MG63 (cell line): ENCODE data around the gene SLF1. TPM values are rescaled to one million over a fixed set of nuclear protein-coding genes. Genes with fewer than 3 reads are reported as not detected.

ENCODE experiments used
- DNase-seq: peaks from one replicate; pipeline ENCODE4 v3.0.0-alpha.2; 2020
- H3K27me3 ChIP-seq: fragments of 250-450 bp; sonication (Bioruptor Pico); 2 replicates; pipeline ENCODE4 v1.5.1; 2020; ENCODE audit warnings: mild to moderate bottlenecking, moderate library complexity
- H3K36me3 ChIP-seq: fragments of 250-450 bp; sonication (Bioruptor Pico); 2 replicates; pipeline ENCODE4 v1.5.1; 2020; ENCODE audit warnings: mild to moderate bottlenecking, moderate library complexity
- H3K4me3 ChIP-seq: fragments of 250-450 bp; sonication (Bioruptor Pico); 2 replicates; pipeline ENCODE4 v1.5.1; 2020; ENCODE audit warnings: mild to moderate bottlenecking, moderate library complexity
- H3K9me3 ChIP-seq: fragments of 250-450 bp; sonication (Bioruptor Pico); 2 replicates; pipeline ENCODE4 v1.5.1; 2020; ENCODE audit warnings: mild to moderate bottlenecking, moderate library complexity
- total RNA-seq: library from RNA; depleted of rRNA; stranded (reverse); fragments of >200 nt; shearing (Covaris generic); gene quantifications from 2 replicates; pipeline ENCODE4 v1.2.3, GENCODE V29; 2014; ENCODE audit warnings: low replicate concordance

The SLF1 gene
- total RNA-seq, 1 experiment from 2014 or later = 8.6 TPM

DNA sequence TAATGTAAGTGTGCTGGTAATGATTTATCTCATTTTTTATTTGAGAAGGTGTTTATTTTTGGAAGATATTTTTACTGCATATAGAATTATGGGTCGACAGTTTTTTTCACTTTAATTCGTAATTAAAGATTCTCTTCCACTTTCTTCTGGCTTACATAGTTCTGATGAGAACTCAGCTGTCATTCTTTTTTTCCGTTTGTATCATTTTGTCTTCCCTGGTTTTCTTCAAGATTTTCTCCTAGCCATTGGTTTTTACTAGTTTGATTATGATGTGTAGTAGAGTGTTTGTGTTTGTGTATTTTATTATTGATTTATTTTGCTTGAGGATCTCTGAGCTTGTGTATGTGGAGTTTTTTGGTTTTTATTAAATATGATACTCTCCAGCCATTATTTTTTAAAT is 21.7 kb downstream of the SLF1 start:
- Histone ChIP-seq H3K27me3 (no peaks in the 10 kb centered on the region), H3K9me3 (peaks cover 36% of the 10 kb centered on the region), H3K4me3 (no peak overlapping the region), H3K36me3 (peaks cover 61% of the 10 kb centered on the region)
- no peak for DNase-seq

DNA sequence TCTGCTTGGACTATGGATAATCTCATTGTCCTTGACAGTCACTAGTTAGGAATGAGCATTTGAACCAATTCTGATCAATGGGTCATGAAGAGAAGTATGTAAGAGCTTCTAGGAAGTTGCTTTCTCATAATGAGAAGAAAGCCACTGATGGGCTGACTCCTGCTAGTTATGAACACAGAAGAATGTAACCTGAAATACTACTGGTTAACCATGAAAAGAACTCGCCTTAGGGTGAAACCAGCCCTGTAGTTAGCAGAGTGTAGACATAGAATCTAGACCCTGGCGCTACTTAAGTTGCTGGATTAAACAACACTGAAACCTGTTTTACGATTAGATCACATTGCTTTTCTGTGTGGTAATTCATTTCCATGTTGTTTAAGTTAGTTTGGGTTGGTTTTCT is 26.6 kb downstream of the SLF1 start:
- no peaks in the 10 kb centered on the region for H3K27me3 ChIP-seq
- peaks cover 15% of the 10 kb centered on the region for H3K9me3 ChIP-seq
- DNase-seq = no peak
- peaks cover 42% of the 10 kb centered on the region for H3K36me3 ChIP-seq
- no peak overlapping the region for H3K4me3 ChIP-seq

DNA sequence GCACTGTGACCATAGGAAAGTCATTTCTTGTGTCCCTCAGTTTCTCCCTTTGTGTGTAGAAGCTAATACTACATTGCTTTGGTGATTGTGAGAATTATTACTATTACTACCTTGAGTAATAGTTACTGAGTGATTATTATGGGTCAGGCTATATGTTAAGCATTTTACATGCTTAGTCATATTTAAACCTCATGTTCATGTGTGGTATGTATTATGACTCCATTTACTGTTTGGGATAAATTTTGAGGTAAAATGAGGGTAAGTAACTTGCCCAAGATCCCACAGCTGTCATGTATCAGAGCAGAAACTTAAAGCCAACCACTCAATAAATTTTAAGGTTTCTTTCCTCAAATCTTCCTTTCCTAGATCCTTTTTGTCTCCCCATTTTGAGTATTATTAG is 28.3 kb downstream of the SLF1 start:
- DNase-seq = no peak
- H3K27me3 ChIP-seq = no peaks in the 10 kb centered on the region
- peaks cover 27% of the 10 kb centered on the region for H3K36me3 ChIP-seq
- H3K9me3 ChIP-seq = peaks cover 1% of the 10 kb centered on the region; the same call in 1 of the 2 replicates
- no peak overlapping the region for H3K4me3 ChIP-seq

DNA sequence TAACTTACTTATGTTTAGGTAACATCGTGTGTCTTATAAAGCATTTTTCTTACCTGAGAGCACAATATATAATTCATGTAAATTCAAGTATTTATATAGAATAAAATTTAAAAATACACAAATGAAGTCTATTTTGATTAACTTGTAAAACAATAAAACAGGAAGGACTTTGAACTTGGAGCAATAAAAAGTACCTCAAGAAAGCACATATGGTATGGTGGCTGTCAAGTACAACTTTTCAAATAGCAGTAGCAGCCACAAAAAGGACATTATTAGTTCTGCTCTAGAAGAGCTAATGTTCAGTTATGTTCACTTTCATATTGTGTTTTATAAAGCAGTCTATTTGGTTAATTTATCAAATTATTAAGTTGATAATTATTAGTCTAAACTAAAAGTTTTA is 31.4 kb downstream of the SLF1 start:
- peaks cover 29% of the 10 kb centered on the region for H3K36me3 ChIP-seq
- no peaks in the 10 kb centered on the region for H3K27me3 ChIP-seq
- DNase-seq = no peak
- H3K4me3 ChIP-seq = no peak overlapping the region
- H3K9me3 ChIP-seq = peaks cover 7% of the 10 kb centered on the region

DNA sequence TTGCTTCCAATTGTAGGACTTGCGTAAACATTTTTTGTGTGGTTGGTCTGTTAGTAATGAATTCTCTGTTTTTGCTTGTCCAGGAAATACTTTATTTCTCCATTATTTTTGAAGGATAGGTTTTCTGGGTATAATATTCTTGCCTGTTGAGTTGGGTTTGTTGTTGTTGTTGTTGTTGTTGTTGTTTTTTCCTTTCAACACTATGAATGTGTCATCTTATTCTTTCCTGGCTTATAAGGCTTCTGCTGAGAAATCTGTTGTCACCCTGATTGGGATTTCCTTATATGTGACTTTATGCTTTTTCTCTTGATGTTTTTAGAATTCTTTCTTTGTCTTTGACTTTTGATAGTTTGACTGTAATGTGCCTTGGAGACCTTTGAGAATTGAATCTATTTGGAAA is 39.8 kb downstream of the SLF1 start:
- no peak for DNase-seq
- Histone ChIP-seq H3K27me3 (no peaks in the 10 kb centered on the region), H3K9me3 (peaks cover 43% of the 10 kb centered on the region), H3K4me3 (no peak overlapping the region), H3K36me3 (peaks cover 43% of the 10 kb centered on the region)

DNA sequence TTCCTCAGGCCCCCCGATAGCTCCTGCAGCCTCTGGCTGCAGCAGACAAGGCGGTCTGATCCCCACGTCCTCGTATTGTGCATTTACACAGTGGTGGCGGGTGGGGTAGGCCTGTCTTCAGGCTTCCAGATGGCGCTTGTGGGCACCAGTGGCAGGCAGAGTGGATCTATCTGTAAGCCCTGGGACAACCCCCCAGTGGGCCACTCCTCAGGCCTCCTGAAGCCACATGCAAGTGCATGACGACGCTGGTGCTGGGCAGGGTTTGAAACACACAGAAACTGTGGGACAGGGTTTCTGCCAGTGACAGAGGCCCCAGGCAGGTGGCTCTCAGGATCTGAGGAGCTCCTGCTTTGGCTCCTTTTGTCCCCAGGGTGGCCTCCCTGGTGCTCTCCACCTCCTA is 42.0 kb downstream of the SLF1 start:
- Histone ChIP-seq H3K9me3 (peaks cover 30% of the 10 kb centered on the region), H3K27me3 (no peaks in the 10 kb centered on the region), H3K4me3 (no peak overlapping the region), H3K36me3 (peaks cover 42% of the 10 kb centered on the region)
- no peak for DNase-seq

DNA sequence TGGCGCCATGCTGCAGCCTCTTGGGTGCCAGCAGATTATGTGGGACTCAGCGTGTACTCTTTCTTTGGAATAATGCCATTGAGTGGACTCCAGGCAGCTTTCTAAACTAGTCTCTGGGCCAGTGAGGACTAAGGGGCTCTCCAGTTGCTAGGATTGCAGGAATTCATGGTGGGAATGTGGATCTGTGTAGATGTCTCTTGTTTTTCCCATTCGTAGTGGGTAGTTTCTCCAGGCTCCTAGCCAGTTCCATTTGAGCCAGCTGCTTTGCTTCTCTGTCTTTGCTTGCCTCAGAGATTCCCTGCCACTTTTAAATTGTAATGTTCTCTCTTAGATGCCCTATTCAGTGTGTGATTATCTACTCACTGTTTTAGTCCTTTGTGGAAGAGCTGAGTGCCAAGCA is 42.6 kb downstream of the SLF1 start:
- H3K27me3 ChIP-seq = no peaks in the 10 kb centered on the region
- no peak overlapping the region for H3K4me3 ChIP-seq
- no peak for DNase-seq
- H3K36me3 ChIP-seq = peaks cover 37% of the 10 kb centered on the region
- H3K9me3 ChIP-seq = peaks cover 25% of the 10 kb centered on the region

DNA sequence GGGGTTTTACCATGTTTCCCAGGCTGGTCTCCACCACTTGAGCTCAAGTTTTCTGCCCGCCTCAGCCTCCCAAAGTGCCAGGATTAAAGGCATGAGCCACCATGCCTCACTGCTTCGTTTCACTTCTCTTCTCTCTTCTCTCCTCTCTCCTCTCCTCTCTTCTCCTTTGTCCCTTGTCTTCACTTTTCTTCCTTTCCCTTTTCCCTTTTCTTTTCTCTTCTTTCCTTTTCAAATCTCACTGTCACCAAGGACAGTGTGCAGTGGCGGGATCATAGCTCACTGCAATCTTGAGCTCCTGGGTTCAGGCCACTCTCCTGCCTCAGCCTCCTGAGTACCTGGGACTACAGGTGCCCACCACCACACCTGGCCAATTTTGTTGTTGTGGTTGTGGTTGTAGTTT is 49.5 kb downstream of the SLF1 start:
- peaks cover 13% of the 10 kb centered on the region for H3K36me3 ChIP-seq
- no peaks in the 10 kb centered on the region for H3K27me3 ChIP-seq
- no peak for DNase-seq
- H3K9me3 ChIP-seq = no peaks in the 10 kb centered on the region
- no peak overlapping the region for H3K4me3 ChIP-seq

DNA sequence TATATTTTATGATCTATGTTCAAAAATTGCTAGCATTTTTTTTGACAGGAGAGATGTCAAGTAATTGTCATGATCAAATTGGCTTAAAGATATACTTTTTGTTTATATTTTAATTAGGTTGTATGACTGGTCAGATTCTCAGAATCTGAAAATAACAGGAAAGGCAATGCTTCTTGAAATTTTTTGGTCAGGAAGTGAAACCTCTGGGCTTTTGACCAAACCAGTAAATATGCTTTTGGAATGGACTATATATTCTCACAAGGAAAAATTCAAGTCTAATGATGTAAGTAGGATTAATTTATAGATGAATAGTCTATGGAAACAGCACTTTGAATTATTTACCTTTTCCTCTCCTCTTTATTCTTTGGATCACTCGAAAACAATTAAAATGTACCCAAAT is 52.3 kb downstream of the SLF1 start:
- Histone ChIP-seq H3K27me3 (no peaks in the 10 kb centered on the region), H3K4me3 (no peak overlapping the region), H3K9me3 (no peaks in the 10 kb centered on the region), H3K36me3 (peaks cover 5% of the 10 kb centered on the region)
- DNase-seq = no peak

DNA sequence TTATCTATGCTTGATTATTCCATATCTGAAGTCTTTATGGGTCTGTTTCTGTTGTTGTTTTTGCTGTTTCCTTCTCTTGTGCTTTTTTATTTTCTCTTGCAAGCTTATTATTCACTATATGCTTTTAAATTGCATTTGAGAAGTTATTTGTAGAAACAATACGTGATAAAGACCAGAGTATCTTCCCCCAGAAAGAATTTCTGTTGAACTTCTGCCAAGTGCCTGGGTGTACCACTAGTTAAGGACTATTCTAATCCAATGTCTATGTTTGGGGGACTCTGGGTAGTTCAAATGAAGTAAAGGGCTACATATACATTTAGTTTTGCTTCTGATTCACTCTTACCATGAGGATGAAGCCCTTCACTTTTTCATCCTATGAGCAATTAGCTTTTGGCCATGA is 54.3 kb downstream of the SLF1 start:
- no peak for DNase-seq
- no peaks in the 10 kb centered on the region for H3K9me3 ChIP-seq

DNA sequence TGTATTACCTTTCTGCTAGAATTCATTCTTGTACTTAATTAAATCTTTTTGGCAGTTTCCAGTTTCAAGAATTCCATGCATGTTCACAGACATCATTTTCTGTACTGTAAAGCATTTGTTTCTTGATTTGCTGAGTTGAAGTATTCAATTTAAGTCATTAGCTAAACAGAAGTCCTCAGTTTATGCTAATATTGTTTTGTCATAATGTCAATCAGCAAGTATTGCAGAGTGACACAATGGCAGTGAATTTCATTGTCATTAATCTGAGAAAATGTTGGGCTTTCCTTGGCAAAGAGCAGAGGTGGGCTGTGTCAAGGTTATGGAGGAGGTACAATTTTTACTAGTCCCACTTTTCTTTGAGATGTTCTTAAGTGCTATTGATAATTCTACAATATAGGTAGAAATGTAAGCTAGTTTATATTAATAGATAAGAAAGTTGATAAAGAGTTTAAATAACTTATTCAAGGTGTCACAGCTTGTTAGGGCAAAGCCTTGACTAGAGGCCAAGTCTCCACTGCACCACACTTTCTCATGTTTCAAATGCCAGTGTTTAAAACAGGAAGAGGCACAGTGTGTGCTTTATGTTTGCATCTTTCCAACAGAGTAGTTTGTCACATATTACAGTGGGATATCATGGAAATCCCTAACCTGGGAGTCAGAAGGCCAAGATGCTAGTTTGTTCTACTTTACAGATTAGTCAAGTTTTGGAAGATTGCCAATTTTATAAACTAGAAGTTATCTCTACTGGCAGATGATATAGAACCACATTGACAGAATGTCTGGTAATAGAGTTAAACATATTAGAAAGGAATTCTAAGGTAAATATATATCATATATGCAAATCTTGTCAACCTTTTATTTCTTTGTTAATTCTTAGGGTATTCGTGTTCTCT is 56.3 kb downstream of the SLF1 start:
- H3K4me3 ChIP-seq = no peak overlapping the region
- no peak for DNase-seq
- peaks cover 14% of the 10 kb centered on the region for H3K36me3 ChIP-seq
- no peaks in the 10 kb centered on the region for H3K27me3 ChIP-seq
- H3K9me3 ChIP-seq = no peaks in the 10 kb centered on the region

More for the DNA sequence above, 54.3 kb downstream of the SLF1 start:
- H3K27me3 ChIP-seq = no peaks in the 10 kb centered on the region
- H3K36me3 ChIP-seq = peaks cover 14% of the 10 kb centered on the region
- H3K4me3 ChIP-seq = no peak overlapping the region

DNA sequence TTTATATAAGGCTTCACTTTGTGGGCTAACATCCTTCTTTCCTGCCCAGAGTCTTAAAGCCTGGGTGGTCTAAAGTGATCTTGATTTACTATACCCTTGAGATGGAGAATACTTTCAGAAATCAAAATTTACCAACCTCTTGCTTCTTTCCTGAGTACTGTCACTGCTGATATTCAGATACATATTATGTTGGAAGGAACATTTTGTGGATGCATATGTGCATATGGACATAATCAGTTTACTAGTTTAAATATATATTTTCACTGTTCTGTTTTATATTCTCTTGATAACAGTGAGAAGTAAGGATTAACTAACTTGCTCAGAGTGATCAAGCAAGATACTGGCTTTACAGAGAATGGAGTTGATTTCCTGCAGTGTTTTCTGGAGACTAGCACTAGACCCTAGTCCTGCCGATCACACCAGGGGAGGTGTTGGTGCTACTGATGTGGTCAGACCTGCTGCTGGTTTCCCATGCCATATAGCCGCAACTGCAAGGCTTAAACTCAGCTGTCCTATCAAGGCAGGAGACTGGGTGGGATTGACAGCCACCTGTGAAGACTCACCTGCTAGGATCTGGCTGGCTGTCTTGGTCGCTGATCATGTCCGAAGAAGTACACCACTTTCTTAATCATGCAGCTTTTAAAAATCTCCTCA is 57.6 kb downstream of the SLF1 start:
- H3K9me3 ChIP-seq = no peaks in the 10 kb centered on the region
- no peak for DNase-seq
- H3K36me3 ChIP-seq = peaks cover 14% of the 10 kb centered on the region
- H3K4me3 ChIP-seq = no peak overlapping the region
- H3K27me3 ChIP-seq = no peaks in the 10 kb centered on the region

DNA sequence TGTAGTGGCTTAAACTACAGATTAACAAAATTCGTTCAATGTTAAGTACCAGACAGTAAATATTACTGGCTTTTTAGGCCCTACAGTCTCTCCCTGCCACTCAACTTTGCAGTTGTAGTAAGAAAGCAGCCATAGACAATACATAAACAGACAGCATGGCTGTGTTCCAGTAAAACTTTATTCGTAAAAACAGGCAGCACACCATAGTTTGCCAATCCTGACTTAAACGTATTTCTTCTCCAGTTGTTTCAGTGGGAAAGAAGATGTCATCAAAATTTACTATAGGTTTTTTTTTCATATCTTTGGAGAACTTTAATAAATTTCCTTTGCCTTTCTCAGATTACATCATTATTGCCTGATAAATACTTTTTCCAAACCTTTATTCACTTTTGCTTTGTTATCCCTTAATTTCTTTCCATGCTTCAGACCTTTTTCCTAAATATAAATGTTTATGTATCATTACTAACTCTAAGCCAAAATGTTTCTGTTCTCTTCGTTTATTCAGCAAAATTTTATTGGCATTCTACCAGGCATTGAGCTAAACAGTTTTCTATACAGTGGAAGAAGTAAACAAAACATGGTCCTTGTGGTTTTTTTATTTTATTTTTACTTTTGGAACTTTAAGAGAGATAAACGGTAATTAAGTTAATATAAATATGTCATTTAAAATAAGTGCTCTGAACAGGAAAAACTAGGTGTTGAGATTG is 64.5 kb downstream of the SLF1 start:
- H3K9me3 ChIP-seq = no peaks in the 10 kb centered on the region
- no peak for DNase-seq
- H3K27me3 ChIP-seq = no peaks in the 10 kb centered on the region
- H3K36me3 ChIP-seq = peaks cover 7% of the 10 kb centered on the region; the same call in 1 of the 2 replicates
- no peak overlapping the region for H3K4me3 ChIP-seq

DNA sequence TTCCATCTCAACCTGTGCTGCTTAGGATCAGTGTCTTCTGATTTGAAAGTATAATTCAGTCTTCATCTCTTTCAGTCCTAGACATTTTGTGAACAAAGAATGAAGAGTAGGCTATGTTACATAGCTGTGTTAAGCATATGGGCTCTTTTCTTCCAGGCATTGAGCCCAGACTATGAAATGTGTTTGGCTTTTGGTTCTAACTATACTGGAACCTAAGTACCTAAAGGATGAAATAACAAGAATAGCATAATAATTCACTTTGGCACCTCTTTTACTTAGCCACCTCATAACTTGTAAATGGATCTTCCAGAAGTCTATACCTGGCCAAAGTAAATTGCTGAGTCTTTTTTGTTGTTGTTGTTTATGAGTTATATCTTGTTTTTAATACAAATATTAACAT is 71.4 kb downstream of the SLF1 start:
- Histone ChIP-seq H3K27me3 (no peaks in the 10 kb centered on the region), H3K36me3 (peaks cover 15% of the 10 kb centered on the region), H3K9me3 (no peaks in the 10 kb centered on the region), H3K4me3 (no peak overlapping the region)
- DNase-seq = no peak

DNA sequence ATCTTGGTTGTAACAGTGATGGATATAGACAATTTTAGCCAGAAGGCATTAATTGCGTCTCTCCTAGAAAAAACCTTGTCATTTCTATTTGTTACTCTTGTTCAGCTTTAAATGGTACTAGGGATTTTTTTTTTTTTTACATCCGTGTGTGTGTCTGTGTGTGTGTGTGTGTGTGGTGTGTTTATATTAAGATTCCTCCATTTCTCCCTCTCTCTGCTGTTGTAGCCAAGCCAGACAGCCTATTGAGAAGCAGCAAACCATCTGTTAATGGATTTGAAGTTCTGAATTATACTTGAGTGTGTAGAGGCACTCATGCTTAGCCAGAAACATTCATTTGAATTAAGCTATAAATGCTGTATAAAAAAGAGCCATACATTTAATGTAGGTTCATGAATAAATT is 72.3 kb downstream of the SLF1 start:
- H3K36me3 ChIP-seq = peaks cover 18% of the 10 kb centered on the region
- no peaks in the 10 kb centered on the region for H3K27me3 ChIP-seq
- no peak for DNase-seq
- no peaks in the 10 kb centered on the region for H3K9me3 ChIP-seq
- no peak overlapping the region for H3K4me3 ChIP-seq

DNA sequence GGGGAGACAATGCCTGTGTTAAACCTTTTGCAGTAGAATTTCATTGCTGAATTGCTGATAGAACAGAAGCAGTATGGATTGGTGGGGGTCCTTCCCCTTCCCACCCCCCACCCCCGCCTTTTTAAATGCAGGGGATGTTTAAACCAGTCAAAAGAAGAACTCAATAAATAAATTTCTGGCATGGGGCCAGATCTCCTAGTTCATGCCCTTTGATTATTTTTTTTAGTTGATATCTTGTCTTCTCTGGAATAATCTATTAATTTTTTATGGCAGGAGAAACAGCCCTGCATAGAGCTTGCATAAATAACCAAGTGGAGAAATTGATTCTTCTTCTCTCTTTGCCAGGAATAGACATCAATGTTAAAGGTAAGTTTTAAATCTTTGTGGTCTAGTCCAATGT is 72.8 kb downstream of the SLF1 start:
- Histone ChIP-seq H3K9me3 (no peaks in the 10 kb centered on the region), H3K36me3 (peaks cover 18% of the 10 kb centered on the region), H3K4me3 (no peak overlapping the region), H3K27me3 (no peaks in the 10 kb centered on the region)
- no peak for DNase-seq

DNA sequence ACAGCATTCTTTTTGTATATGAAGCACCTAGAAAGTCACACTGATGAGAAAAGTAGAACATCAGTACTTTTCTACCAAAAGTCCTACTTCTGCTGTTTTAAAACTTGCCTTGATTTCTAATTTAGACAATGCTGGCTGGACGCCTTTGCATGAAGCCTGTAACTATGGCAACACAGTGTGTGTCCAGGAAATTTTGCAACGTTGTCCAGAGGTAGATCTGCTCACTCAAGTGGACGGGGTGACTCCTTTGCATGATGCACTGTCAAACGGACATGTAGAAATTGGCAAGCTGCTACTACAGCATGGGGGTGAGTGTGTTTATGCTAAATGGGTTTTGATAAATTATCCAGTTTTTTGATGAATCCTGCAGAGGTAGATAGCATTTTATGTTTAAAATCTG is 73.5 kb downstream of the SLF1 start:
- no peaks in the 10 kb centered on the region for H3K9me3 ChIP-seq
- H3K36me3 ChIP-seq = peaks cover 18% of the 10 kb centered on the region
- H3K27me3 ChIP-seq = no peaks in the 10 kb centered on the region
- no peak overlapping the region for H3K4me3 ChIP-seq
- DNase-seq = peak; percentile 78
